ENCODE data around the gene COMMD1. TPM values are rescaled to one million over a fixed set of nuclear protein-coding genes. Genes with fewer than 3 reads are reported as not detected.
"Not testable (repeated sequence)": the region's sequence is repeated elsewhere in the genome, so short reads cannot be mapped to it uniquely, and the experiment has no call there.

Gene COMMD1
- total RNA-seq, 4 donors from 2014 or later: 38.4 to 56.6 (median 40.6) TPM

DNA sequence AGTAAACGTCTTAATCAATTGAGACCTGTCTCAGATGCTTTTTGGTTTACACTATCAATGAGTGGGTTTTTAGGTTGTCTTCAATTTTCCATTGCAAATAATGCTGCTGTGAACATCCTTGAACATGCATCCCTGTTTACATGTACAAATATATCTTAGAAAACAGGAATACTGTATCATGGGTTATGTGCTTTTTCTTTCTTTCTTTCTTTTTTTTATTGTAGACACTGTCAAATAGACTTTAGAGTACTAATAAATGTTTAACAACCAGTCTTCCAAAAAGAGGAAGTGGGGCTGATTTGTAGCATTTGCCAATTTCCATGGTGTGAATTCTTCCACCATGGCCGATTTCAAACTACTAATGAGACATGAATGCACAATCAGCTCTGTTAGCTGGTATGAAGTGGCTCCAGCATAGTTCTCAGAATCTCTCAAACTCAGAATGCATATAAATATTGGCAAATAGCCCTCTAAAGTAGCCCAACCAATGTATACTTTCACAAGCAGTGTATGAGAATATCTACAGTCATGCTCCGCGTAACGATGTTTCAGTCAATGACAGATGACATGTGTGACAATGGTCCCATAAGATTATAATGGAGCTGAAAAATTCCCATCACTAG lies 240.1 kb downstream of the COMMD1 start:
- DNase-seq (ENCODE audit: low spot score) (no peak), ATAC-seq (ENCODE audit: low FRiP score) (no peak)
- TF ChIP-seq, protein P1, sequence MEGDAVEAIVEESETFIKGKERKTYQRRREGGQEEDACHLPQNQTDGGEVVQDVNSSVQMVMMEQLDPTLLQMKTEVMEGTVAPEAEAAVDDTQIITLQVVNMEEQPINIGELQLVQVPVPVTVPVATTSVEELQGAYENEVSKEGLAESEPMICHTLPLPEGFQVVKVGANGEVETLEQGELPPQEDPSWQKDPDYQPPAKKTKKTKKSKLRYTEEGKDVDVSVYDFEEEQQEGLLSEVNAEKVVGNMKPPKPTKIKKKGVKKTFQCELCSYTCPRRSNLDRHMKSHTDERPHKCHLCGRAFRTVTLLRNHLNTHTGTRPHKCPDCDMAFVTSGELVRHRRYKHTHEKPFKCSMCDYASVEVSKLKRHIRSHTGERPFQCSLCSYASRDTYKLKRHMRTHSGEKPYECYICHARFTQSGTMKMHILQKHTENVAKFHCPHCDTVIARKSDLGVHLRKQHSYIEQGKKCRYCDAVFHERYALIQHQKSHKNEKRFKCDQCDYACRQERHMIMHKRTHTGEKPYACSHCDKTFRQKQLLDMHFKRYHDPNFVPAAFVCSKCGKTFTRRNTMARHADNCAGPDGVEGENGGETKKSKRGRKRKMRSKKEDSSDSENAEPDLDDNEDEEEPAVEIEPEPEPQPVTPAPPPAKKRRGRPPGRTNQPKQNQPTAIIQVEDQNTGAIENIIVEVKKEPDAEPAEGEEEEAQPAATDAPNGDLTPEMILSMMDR (IDR thresholded peaks at IDR 0.05): no peak

DNA sequence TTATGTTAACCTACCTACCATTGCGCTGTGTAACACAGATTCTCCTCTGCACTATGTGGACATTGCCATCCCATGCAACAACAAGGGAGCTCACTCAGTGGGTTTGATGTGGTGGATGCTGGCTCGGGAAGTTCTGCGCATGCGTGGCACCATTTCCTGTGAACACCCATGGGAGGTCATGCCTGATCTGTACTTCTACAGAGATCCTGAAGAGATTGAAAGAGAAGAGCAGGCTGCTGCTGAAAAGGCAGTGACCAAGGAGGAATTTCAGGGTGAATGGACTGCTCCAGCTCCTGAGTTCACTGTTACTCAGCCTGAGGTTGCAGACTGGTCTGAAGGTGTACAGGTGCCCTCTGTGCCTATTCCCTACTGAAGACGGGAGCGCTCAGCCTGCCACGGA lies 241.3 kb downstream of the COMMD1 start:
- not testable (repeated sequence) for ATAC-seq (ENCODE audit: low FRiP score); DNase-seq (ENCODE audit: low spot score)

DNA sequence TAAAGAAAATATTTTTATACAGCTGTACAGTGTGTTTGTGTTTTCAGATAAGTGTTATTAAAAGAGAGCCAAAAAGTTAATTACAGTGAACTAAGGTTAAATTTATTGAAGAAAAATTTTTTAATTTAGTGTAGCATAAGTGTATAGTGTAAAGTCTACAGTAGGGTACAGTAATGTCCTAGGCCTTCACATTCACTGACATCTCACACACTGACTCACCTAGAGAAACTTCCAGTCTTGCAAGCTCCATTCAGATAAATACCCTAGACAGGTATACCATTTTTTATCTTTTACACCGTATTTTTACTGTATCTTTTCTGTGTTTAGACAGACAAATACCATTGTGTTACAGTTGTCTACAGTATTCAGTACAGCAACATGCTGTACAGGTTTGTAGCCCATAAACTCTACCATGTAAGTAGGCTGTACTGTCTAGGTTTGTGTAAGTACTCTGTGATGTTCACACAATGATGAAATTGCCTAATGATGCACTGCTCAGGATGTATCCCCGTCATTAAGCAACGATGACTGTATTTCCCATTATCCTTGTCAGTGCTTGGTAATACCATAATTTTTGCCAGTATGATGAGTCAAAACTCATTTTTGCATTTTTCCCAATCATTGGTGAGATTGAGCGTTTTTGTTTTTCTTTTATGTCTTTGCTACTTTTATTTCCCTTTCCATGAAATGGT lies 242.3 kb downstream of the COMMD1 start:
- ATAC-seq (ENCODE audit: low FRiP score) (no peak), DNase-seq (ENCODE audit: low spot score) (no peak)
- TF ChIP-seq, protein P1 (IDR thresholded peaks at IDR 0.05): no peak

DNA sequence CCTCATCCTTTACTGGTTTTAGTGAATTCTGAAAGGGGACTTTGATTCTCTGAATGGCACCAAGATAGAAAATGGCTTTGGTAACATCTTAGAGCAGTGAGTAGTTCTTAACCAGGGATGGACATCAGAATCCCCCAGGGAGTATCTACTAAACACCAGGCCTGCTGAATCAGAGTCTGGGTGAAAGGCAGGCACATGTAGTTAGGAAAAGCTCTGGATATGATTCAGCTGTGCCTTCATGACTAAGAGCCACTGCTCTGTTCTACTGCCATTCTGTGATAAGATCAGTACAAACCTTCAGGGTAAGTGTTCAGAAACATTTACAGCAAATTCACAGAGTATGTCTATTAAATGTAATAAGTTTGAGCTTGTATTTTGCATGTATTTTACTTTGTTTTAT lies 244.2 kb downstream of the COMMD1 start:
- ATAC-seq (ENCODE audit: low FRiP score) (no peak), DNase-seq (ENCODE audit: low spot score) (no peak)
- TF ChIP-seq, protein P1 (IDR thresholded peaks at IDR 0.05): no peak

DNA sequence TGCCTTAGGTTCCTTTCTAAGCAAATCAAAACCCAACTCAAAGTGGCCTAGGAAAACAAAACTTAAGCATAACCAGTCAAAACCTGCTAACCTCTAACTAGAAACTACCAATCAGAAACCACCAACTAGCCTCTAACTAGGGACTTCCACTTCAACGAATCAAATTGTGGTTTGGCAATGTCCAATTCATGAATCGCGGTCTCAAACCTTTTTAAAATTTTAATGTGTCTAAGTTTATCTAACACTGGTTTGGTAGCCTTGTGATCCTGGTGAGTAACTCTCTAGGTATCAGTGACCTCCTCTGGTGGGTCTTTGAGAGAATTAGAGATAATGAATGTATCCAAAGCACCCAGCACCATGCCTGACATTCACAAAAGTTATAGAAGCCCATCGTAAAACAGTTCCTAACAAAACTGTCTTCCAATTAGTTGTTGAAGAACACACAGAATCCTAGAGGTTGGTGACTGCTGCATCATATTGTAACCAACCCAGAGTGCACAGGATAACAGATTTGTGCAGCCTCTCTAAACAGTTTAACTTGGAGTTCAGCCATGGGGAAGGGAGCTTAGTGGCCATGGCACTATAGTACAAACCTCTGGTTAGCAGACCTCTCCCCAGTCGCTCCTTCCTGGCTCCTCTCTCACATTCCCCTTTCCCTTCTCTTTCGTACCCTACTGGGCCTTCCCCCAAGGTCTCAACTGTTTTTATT lies 245.3 kb downstream of the COMMD1 start:
- DNase-seq (ENCODE audit: low spot score) (no peak), ATAC-seq (ENCODE audit: low FRiP score) (no peak)
- TF ChIP-seq, protein P1 (IDR thresholded peaks at IDR 0.05): no peak

DNA sequence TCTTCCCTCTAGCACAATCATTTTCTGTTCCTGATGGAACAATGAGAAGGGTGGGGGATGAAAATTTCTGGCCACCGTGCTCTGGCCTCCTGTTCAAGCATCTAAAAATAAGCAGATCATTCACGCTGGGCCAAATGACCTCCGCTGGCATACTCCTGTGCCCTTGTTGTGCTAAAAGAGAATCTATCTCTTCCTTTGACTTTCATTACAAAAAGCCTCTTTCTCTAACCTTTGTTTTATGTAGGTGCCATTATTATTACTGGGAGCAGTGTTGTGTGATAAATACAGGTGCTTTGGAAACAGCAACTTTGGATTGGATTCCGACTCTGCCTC lies 245.8 kb downstream of the COMMD1 start:
- TF ChIP-seq, protein P1 (IDR thresholded peaks at IDR 0.05): no peak
- ATAC-seq (ENCODE audit: low FRiP score) (no peak), DNase-seq (ENCODE audit: low spot score) (no peak)

DNA sequence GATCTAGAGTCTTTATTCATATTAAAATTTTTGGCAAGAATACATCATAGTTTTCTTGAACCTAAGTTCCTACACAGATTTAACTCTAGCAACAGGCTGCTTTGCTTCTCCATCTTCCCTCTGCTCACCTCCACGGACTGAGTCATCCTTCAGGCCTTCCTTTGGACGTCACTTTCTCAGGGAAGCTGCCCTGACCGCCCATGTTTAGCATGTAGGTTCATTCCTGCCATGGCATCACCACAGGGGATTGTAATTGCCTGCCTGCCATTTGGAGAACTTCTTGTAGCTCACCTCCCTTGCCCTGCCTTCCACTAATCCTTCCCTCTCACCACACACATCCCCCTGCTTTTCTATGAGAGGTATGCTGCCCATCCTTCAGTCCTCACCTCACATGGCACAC lies 246.5 kb downstream of the COMMD1 start:
- ATAC-seq (ENCODE audit: low FRiP score) (no peak), DNase-seq (ENCODE audit: low spot score) (no peak)
- TF ChIP-seq, protein P1 (IDR thresholded peaks at IDR 0.05): no peak
